ENCODE measurements around the gene EFCAB6.

Gene EFCAB6

DNA sequence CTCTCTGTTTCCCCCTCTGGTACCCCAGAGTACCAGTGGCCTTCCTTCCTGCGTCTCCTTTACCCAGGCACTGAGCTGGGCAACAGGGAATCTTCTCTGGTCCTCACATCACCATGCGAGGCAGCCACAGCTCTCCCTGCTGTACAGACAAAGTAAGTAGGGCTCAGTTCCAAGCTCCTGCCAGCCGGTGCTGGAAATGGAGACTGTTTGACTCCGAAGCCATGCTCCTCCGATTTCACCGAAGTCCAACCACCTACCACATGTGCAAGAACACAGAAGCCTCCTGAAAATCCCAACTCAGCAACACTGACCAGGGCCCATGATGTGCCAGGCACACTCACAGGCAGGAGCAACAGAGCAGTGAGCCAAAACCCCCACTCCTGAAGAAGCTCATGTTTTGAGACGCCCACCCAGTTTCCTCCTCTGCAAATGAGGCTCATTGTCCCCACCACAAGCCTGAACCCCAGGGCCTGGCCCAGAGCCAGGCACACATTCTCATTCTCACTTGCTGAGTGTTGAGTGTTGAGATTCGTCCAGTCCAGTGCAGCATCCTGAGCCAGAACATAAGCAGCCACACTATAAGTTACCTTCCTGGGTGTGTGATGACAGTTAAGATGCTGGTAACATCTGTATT lies 244.3 kb downstream of the EFCAB6 start:
- no peak for ATAC-seq

DNA sequence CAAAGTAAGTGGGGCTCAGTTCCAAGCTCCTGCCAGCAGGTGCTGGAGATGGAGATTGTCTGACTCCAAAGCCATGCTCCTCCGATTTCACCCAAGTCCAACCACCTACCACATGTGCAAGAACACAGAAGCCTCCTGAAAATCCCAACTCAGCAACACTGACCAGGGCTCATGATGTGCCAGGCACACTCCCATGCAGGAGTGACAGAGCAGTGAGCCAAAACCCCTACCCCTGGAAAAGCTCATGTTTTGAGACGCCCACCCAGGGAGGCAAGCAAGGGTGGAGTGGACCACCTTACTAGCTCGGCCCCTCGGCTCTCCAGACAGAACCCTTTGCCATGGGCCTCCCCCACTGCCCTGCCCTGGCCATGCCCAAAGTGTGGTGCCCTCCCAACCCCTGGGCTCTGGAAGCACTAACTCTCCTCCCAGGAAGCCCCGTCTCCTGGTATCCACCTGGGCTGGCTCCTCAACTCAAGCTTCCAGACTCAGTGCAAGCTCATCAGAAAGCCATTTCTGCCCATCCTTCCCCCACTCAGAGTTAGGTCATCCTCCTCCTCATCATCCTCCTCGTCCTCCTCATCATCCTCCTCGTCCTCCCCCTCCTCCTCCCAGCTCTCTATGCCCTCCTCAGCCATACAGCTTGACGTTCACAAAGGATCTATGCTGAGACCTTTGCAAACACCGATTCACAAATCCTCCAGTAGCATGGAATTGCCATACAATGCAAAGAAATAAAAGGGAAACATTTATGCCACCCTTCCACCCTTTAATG lies 245.4 kb downstream of the EFCAB6 start:
- ATAC-seq: peak in 1 of 2 donors; percentile 5

DNA sequence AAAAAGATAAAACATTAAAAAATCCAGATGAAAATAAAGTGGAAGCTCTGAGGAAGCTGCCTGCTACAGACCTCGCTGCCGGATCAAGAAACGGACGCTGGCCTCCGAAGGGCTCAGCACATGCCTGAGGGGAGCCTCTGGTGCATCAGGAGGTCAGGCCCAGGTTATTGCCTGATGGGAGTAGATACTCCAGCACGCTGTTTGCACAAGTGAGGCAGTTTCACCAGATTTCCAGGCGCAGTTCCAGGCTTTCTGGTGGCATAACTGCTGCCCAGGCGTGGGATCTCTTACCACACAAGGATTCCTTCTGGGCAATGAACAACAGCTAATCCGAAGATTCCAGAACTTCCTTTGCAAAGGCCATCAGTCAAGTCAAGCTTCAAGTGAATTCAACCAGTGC lies 246.1 kb downstream of the EFCAB6 start:
- ATAC-seq: no peak

DNA sequence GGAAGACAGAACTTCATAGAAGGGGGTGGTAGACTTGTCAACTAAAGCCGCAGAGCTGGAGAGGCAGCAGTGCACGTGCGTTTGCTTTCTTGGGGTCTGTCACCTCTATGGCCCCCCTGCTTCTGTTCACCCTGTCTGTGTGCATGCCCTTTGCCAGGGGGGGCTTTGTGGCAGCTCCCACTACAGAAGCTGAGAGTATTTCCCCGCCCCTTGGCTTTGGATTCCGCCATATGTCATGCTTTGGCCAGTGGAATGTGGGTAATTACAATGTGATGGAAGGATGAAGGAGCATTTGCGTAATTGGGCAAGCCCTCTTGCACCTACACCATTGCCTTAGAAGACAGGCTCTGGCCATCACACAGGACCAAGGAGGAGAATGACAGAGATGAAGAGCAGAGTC lies 247.2 kb downstream of the EFCAB6 start:
- ATAC-seq: no peak

DNA sequence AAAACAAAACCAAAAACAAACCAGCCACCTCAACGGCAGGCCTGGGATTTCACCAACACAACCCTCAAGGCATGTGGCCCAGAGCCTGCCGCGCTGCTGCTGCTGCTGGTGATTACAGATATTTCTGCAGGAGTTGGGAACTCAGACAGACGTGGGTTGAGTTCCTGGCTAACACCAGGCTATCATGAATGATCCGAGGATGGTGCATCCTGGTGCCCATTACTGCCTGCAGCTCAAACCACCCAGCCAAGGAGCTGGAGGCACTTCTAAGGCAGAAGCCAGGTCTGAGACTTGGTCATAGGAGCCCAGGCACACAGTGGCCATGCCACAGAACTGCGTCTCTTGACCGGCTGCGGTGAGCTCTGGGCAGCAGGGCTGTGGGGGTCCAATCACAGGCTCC lies 248.5 kb downstream of the EFCAB6 start:
- ATAC-seq: no peak

DNA sequence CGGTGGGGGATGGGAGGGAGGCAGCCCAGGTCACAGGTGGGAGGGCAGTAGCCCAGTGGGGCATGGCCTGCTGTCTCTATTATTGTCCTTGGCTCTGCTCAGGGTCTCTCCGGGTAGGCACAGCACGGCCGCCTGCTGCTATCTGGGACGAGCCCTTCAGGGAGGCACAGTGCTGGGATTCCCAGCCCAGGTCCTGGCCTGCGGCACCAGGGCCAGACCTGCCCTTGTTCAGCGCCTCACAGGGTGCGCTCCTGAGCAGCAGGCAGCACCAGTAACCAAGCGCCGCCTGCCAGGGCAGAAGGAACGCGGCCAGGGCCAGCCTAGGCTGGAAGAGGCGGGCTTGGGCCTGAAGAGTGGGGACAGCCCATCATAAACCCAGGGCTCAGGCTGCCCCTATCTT lies 249.3 kb downstream of the EFCAB6 start:
- ATAC-seq: no peak

DNA sequence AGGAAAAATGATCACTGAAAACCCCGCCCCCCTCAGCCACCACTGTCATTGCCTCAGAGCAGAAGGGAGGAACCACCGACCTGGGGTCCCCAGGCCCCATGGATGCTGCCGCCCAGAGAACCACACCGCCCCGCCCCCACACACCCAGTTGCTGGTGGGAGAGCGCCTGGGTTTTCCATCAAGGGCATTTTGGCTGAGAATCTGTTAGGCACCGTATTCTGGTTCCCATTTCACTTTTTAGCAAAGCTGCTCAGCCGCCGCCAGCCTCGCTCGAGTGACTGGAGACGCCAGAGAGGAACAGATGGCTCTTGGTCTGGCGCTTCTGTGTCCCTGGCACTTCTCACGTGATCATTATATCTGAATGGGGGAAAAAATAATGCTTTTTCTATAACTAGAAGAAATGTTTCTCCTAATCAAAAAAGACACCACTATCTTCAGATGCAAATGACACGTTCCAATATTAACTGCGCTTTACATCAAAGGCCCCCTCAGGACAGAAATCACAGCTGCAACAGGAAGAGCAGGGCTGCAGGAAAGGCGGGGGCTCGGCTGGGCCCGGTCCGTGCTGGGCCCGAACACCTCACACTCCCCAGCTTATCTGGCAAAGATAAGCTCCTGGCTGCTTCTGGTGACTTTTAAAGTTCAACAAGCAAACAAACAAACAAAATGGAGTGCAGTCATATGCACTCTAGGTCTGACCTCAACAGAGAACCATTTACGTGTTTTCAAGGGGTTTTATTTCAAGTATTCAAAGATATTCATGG lies 250.5 kb downstream of the EFCAB6 start:
- ATAC-seq: no peak

DNA sequence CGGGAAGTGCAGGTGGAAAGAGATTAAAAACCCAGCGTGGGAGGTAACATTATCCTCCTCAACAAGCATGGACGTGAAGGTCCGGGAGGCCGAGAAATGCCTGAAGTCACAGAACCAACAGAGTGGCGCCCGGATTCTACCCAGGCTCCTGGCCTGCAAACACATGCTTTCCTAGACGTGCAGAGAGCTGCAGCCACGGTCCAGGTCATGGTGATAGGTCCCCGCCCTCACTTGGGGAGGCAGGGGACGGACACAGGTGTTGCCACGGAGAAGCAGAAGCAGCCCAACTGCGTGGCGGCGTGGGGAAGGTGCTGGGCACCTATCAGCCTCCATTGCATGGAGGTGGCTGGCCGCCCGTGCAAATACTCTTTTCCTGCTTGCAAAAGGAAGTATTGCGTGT lies 251.5 kb downstream of the EFCAB6 start:
- no peak for ATAC-seq

DNA sequence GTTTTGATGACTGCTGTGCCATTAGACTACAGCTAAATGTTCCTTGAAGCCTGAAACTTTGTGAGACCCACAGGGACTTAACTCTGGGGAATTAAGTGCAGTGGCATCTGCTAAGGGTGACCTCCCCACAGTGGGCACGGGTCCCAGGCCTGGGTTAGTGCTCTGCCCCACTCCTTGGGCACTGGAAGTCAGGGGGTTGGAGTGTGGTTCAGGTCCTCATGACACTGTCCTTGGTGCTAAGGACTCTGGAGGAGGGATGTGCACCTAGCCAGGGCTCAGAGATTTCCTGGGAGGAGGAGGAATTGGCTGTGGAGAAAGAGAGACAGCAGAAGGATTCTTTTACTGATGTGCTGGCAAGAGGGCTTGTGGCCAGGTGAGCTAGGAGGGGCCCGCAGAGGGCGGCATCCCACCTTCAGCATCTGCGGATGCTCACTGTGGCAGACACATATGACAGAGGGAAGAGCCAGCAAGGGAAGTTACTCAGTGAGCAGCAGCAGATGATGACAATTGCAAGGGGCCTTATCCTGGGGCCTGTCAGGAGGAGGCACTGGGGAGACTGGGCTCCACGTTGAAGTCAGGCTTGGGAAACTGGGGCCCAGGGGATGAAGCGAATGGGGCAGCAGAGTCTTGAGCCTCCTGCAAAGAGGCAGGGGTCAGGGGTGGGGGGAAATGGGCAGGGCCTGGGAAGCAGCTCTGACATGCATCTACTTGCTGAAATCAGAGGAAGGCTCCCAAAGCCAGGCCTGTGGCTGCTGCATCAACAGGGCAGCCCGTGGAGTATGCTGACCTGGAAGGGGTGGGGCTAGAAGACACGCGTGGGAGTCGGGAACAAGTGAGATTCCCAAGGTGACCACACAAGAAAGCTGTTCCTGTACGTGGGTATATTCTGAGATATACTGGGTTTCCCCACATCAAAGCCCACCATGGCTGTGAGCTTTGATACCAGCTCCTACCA lies 256.3 kb downstream of the EFCAB6 start:
- no peak for ATAC-seq

DNA sequence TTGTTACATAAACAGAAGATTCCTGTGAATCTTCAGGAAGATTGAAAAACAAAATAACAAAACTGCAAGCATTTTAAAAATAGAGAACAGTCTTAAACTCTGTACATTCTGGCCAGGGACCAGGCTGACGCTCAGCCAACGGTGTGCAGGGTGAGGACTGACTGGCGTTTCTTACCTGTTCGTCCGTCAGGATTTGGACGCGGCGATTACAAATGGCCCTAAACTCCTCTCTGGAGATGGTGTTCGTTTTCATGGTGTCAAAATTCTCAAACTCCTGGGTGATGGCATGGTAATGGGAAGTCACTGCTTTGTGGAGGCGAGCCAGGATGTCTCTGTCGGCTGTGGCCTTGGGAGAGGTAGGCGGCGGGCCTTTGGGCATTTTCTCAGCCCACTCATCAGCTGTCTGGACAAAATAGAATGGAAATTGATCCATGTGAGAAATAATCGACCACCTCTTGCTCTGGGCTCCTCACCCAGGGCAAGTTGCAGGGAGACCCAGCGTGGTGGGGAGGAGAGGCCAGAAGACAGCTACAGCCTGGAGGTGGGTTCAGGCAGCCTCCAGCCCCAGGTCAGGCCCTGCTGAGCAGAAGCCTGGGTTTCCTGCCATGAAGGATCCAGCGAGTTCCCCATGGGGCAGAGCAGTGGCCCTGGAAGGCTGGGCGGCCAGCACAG lies 257.3 kb downstream of the EFCAB6 start:
- no peak for ATAC-seq

DNA sequence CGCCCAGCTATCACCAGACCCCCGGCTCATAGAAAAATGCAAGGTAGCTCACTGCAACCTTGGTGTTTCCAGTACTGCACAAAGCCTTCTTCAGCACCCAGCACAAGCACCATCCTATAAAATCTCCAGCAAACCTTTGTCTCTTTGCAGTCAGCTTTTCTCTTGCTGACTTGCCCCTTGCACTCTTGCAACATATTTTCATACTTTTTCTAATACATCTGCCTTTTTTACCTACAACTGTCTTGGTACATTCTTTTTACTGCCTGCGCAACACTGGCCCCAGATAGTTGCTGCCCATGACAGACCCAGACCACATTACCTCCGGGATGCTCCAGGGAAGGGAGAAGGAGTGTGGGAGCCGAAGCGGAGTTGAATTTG lies 257.9 kb downstream of the EFCAB6 start:
- ATAC-seq: no peak

DNA sequence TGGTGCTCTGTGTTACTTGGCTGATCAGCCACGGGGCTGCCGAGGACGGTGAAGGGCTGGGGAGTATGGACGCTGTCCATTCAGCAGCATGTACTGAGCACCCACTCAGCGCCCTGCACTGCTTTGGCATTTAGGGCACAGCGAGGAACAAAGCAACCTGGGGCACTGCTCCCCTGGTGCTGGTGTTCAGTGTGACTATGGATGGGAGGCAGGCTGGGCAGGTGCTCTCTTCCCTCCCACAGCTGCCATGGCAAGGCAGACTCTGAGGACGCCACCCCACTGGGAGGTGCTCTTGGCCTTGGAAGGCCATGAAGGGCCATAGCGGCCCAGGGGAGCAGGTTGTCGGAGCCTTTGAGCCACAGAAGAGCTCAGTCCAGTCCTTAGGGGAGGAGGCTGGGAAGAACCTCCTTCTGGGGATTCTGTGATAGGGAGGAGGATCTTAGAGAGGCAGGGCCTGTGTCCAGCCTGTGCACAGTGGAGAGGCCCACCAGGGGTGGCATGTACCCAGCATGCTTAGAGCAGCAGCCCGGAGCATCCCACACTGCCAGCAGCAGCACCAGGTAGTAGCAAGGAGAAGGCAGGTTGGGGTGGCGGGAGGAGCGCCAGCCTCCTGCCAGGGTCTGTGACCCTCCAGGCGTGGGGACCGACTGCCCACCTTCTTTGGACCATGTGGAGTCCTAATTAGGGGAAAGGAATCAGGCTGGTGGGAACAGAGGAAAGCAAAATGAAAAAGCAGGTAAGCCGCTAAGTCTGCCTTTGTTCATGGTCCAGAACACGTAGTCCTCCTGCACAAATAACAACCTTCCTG lies 258.4 kb downstream of the EFCAB6 start:
- no peak for ATAC-seq

DNA sequence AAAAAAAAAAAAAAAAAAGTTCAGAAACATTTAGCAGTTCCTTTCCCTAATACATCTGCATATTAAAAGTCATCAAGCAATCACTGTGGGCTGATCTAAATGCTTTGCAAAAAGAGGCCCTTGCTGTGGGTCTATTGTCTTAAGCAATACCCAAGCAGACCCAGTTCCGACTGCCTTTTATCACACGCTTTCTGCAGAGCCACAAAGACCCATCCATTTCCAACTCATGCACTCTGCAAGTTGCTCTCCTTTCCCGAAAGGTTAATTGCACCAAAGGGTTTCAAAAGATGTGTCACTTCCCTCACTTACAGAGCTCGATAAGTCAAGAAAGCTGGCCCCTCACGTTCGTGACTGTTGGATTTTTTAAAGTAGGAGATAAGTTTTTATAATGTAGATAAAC lies 261.4 kb downstream of the EFCAB6 start:
- ATAC-seq: no peak

DNA sequence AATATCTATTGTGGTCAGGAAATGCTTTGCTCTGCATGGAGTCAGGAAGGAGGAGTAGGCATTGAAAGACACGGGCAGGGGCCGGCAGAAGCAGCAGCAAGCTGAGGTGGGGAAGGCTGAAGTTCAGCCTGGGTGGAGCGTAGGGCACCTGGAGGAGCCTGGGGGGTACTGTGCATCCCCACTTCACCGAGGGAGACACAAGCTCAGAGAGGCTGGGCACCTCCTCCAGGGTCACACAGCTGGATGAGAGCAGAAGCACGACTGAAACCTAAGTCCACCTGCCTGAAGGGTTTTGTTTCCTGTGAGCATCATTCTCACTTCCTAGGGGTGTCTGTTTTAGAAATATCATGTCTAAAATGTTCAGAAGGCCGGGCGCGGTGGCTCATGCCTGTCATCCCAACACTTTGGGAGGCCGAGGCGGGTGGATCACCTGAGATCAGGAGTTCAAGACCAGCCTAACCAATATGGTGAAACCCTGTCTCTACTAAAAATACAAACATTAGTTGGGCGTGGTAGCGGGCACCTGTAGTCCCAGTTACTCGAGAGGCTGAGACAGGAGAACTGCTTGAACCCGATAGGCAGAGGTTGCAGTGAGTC lies 262.0 kb downstream of the EFCAB6 start:
- ATAC-seq: no peak

DNA sequence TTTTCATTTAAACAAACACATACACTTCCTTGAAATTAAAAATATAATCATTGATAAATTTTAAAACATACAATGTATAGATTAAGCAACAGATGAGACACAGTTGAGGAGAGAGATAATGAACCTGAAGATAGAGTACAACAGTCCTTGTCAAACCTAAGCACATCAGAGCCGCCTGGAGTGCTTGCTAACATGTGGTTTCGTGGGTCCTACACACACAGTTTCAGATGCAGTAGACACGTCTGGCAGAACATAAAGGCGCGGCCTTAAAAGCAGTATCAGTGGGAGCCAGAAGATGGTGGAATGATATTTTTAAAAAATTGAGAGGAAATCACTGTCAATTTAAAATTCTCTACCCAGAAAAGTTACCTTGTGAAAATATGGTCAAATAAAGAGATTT lies 265.9 kb downstream of the EFCAB6 start:
- no peak for ATAC-seq

DNA sequence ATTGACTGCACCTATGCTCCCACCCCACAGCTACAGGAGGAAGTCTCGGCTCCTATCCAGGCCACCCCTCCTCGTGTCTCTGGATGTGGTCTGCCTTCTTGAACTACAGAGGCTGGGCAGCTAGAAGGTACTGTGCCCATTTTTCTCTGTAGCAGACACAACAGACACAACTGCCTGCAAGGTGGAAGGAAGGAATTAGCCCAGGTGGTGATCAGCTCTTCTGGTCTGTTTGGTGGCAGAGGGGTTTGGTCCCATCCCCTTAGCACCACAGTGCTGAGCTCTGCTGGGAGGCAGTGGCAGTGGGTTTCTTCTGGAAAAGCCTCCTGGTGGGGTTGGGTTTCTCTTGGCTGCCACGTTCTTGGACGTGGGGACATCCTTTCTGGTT lies 267.8 kb downstream of the EFCAB6 start:
- no peak for ATAC-seq

DNA sequence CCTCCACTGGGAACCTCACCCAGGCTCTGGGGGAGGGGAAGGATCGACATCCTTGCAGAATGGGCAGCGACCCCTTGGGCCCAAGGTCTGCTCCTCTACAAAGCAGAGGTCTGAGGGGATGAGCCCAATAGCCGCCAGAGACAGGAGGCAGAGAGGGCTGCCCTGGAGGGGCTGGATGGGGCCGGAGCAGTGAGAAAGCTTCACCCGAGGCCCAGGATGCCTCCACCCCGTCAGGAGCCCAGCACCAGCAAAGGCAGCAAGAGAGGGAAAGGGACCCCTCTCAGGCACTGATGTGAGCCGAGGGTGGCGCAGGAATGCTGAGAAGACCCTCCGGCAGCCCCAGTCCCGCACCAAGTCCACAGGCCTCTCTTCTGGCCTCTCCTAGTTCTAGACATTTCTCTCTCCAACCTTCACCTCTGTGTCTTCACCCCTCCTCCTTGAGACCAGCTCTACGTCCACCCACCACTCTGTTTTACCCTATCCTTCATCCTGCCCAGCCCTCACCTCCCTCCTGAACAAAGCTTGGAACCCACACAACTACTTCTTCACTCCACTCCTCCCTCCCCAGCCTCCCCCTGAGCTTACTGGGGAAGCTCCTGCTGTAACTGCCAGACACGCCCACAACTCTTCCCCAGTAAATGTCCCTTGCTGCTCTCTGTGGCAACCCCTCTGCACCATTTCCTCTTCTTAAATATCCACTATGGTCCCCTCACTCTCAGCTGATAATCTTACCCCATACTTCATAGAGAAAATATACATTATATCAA lies 268.4 kb downstream of the EFCAB6 start:
- no peak for ATAC-seq

DNA sequence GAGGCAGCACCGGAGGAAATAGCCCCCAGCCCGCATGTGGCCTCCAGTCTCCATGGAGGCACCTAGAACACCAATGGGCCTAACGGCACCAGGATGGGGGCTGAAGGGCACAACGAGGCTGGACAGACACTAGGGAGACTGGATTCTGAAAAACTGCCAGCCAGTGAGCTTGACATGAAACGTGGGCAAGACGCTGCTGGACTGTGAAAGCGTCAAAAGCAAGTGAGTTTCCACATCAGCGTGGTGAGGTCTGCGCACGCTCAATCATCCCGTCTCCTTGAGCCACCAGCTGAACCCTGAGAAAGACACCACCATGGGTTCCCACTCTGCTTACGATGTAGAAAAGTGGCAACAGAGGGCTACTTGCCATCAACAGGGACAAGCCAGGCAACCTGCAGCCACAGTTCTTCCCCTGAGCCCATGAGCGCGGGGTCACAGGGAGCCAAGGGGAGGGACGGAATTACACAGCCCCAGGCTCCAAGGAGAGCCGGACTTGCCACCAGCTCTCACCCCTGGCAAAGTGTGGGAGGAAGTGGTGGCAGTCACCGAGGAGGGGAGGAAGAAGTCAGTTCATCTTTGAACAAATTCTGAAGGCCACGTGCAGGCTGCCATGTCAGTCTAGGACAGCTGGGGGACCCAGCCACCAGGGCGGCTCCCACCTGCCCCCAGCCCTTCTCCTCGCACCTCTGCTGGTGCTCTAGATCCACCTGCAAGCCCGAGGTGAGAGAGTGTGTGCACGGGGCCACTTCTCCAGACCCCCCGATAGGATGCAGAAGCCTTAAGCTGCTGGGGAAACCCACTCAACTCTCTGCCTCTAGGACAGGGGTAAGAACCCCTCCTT lies 269.2 kb downstream of the EFCAB6 start:
- no peak for ATAC-seq
